HFFc6 (cell line): ENCODE measurements around the gene ABCA4. TPM values are rescaled to one million over a fixed set of nuclear protein-coding genes. Genes with fewer than 3 reads are reported as not detected.

ENCODE experiments used
- DNase-seq: peaks from one replicate; pipeline ENCODE4 v3.0.0-alpha.2; 2018
- H3K27ac Mint-ChIP-seq: 2 replicates; pipeline ENCODE4 v1.8.0; 2020; ENCODE audit warnings: mild to moderate bottlenecking, mixed read lengths
- H3K27me3 Mint-ChIP-seq: 2 replicates; pipeline ENCODE4 v1.8.0; 2021; ENCODE audit warnings: mild to moderate bottlenecking, moderate library complexity, mixed read lengths; ENCODE audit not compliant: insufficient read depth
- H3K36me3 Mint-ChIP-seq: 2 replicates; pipeline ENCODE4 v1.8.0; 2021; ENCODE audit warnings: low read depth, mixed read lengths
- H3K4me1 Mint-ChIP-seq: 2 replicates; pipeline ENCODE4 v1.8.0; 2020; ENCODE audit warnings: low read depth, mixed read lengths
- H3K4me3 Mint-ChIP-seq: 2 replicates; pipeline ENCODE4 v1.8.0; 2020; ENCODE audit warnings: mild to moderate bottlenecking, moderate library complexity, mixed read lengths
- H3K9me3 Mint-ChIP-seq: 2 replicates; pipeline ENCODE4 v1.8.0; 2020; ENCODE audit warnings: mild to moderate bottlenecking, mixed read lengths
- total RNA-seq, 6 experiments: library from RNA; stranded (reverse); fragmentation: NEBNext Ultra II Directional; extraction: Animal tissue kit (Norgen Biotek cat#: 25700); gene quantifications; 2 replicates in 1 of 6; 3 replicates in 5 of 6; pipeline ENCODE4 v1.2.3, GENCODE V29; 2021
- TF ChIP-seq, protein P1 (sequence below): fragments of 200-600 bp; sonication (generic); IDR thresholded peaks from 2 replicates; pipeline ENCODE4 v1.5.0; 2021; ENCODE audit warnings: antibody characterized with exemption, mild to moderate bottlenecking

ABCA4 gene
- total RNA-seq, 6 experiments from 2014 or later = 0.03 to 0.09 (median 0.05) TPM; not detected in 3

DNA sequence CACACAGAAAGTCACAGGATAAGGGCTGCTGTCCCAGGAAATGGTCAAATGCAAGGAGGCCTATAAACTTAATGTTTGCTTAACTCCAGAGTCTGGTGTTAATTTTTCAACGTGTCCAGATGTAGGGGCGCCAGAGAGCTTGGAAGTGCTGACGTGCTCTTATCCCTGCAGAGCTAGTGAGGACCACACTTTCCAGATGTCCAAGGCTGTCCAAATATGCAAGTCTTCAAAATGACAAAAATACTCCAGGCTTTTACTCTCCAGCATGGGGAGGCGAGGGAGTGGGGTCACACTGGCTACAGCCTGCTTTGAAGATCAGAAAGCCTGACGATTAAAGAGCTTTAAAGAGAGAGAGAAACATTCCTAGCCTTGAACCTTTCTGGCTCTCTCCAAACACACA, 57.6 kb downstream of the ABCA4 start:
- H3K4me1 Mint-ChIP-seq = peaks cover 55% of the 10 kb centered on the region
- no peak overlapping the region for H3K27ac Mint-ChIP-seq
- no peak overlapping the region for H3K4me3 Mint-ChIP-seq
- peak; percentile 16 for DNase-seq
- no peaks in the 10 kb centered on the region for H3K36me3 Mint-ChIP-seq
- TF ChIP-seq, protein P1, sequence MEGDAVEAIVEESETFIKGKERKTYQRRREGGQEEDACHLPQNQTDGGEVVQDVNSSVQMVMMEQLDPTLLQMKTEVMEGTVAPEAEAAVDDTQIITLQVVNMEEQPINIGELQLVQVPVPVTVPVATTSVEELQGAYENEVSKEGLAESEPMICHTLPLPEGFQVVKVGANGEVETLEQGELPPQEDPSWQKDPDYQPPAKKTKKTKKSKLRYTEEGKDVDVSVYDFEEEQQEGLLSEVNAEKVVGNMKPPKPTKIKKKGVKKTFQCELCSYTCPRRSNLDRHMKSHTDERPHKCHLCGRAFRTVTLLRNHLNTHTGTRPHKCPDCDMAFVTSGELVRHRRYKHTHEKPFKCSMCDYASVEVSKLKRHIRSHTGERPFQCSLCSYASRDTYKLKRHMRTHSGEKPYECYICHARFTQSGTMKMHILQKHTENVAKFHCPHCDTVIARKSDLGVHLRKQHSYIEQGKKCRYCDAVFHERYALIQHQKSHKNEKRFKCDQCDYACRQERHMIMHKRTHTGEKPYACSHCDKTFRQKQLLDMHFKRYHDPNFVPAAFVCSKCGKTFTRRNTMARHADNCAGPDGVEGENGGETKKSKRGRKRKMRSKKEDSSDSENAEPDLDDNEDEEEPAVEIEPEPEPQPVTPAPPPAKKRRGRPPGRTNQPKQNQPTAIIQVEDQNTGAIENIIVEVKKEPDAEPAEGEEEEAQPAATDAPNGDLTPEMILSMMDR = peak; percentile 68
- H3K9me3 Mint-ChIP-seq = no peaks in the 10 kb centered on the region
- no peaks in the 10 kb centered on the region; the same call in 1 of the 2 replicates for H3K27me3 Mint-ChIP-seq

DNA sequence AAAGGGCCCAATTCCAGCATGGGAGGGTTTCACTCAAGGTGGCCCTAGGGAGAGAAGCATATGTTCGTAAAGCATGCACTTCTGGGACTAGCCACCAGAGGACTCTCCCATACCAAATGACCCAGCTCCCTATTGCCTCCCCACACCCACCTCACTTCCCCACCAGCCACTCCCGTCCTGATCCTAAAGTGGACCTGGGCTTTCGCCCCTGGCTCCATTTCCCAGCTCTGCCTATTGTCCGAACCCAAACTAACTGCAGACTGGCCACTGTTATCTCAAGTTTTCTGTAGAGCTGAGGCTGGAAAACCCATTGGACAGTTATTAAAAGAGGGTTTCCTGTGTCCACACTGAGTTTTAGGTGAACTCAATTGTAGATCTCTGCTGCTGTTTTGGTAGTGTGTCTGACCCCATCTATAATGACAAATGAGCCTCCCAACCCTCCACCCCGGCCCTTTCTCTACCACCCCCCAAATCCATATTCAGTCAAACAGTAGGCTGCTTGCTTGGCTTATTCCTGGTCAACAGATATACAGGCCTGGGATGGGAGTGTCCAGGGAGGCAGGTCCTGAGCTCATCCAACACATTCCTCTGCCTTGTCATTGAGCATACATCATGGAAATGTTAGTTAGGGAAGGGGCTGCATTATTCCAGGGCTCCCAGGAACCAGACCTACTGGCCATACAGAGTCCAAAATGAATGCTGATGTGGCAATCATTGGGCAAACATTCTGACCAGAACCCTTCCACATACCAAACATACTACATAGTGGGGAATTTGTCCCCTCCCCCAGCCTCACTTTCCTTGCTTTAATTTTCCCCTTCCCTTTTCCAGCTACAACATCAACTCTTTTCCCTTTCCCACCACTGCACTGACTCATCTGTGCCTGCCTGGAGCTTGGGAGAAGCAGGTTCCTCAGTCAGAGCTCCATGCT, 59.2 kb downstream of the ABCA4 start:
- Mint-ChIP-seq H3K4me1 (peaks cover 49% of the 10 kb centered on the region), H3K27me3 (no peaks in the 10 kb centered on the region; the same call in 1 of the 2 replicates), H3K9me3 (no peaks in the 10 kb centered on the region), H3K27ac (peak overlapping the region; percentile 51), H3K4me3 (no peak overlapping the region), H3K36me3 (no peaks in the 10 kb centered on the region)
- DNase-seq = peak; percentile 52
- TF ChIP-seq, protein P1 = peak; percentile 92

DNA sequence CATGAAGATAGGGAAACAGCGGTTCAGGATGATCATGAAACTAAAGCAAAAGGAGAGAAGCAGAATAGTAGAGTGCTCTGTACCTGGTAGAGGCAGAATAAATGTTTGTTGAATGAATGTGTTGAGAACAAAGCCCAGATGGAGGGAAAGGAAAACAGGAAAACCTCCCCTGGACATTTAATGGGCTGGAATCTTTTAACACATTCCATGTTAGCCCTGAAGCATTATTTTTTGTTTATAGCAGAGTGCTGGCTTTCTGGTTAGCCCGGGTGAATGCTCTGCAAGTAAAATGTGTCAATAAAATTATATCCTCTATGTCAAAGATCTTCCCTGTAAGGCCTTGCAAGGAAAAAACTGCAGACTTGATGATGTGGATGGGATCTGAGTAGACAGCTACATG, 60.2 kb downstream of the ABCA4 start:
- TF ChIP-seq, protein P1 = no peak
- Mint-ChIP-seq H3K4me3 (no peak overlapping the region), H3K27ac (no peak overlapping the region), H3K4me1 (peaks cover 60% of the 10 kb centered on the region), H3K36me3 (no peaks in the 10 kb centered on the region), H3K27me3 (no peaks in the 10 kb centered on the region; the same call in 1 of the 2 replicates), H3K9me3 (no peaks in the 10 kb centered on the region)
- no peak for DNase-seq

DNA sequence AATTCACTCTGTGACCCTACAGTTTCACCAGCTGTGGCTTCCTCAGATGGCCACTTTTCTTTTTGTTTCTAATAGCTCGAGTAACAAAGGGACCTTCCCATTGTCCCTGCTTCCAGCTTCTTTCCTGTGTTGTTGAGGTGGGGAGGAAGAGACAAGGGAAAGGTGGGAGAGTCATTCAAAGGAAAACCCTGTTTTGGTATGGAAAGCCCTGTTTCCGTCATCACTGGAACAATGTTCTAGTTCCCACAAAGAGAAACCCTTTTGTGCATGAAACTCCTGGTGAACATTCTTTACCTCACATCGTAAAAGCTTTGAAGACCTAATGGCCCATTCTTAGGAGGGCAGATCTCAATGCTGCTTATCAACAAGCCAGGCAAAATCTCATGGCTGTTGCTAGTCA, 62.2 kb downstream of the ABCA4 start:
- DNase-seq = no peak
- TF ChIP-seq, protein P1 = no peak

DNA sequence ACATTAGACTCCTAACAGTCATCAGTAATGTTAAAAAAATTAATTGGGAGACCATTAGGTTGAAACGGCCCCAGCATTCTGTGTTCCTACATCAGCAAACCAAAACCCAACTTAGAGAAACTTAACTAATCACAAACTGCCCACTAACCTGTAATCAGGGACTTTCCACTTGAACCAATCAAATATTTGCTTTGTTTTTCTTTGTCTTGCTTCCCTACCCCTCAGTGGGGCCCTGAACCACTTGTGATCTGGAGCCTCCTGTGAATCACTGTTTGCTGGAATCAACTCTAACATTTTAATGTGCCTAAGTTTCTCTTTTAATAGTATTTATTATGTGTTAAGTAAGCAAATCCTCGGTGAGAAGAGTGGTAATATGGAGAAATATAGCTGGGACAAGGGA, 64.0 kb downstream of the ABCA4 start:
- Mint-ChIP-seq H3K9me3 (no peaks in the 10 kb centered on the region), H3K27ac (no peak overlapping the region), H3K4me3 (no peak overlapping the region), H3K36me3 (no peaks in the 10 kb centered on the region; the same call in 1 of the 2 replicates), H3K27me3 (no peaks in the 10 kb centered on the region; the same call in 1 of the 2 replicates), H3K4me1 (peaks cover 65% of the 10 kb centered on the region)
- no peak for DNase-seq
- TF ChIP-seq, protein P1 = no peak

More for the DNA sequence above, 62.2 kb downstream of the ABCA4 start:
- no peaks in the 10 kb centered on the region; the same call in 1 of the 2 replicates for H3K27me3 Mint-ChIP-seq
- H3K9me3 Mint-ChIP-seq = no peaks in the 10 kb centered on the region
- no peaks in the 10 kb centered on the region for H3K36me3 Mint-ChIP-seq
- no peak overlapping the region for H3K4me3 Mint-ChIP-seq
- H3K27ac Mint-ChIP-seq = no peak overlapping the region
- H3K4me1 Mint-ChIP-seq = peaks cover 70% of the 10 kb centered on the region
